CD4-positive, alpha-beta T cell treated with Interleukin-21 for 1 hour (primary cell): ENCODE measurements around the gene TM6SF1.
A peak's percentile ranks its signal among the peaks of the same experiment; 100 is the strongest.
"Not testable (repeated sequence)": the region's sequence is repeated elsewhere in the genome, so short reads cannot be mapped to it uniquely, and the experiment has no call there.

Experiments used
- DNase-seq: peaks from one replicate; pipeline ENCODE4 v3.0.0-alpha.2; 2020

Gene TM6SF1

DNA sequence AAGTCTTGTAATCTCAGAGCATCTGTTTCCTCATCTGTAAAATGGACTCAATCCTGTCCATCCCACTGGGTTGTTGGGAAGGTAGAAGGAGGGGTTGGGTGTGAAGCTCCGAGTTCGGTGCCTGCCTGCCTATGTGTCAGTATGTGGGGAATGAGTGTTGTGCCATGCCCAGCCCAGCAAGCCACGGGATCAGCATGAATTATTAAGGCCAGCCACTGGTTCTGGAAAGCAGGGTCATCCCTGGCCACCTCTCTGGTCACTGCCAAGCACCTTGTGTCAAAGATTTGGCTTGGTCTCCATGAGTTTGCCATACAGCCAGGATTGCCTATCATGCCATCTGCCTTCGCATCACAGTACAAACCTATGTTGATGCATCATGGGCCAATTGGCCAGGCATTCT lies 11.5 kb downstream of the TM6SF1 start:
- DNase-seq, result no peak

DNA sequence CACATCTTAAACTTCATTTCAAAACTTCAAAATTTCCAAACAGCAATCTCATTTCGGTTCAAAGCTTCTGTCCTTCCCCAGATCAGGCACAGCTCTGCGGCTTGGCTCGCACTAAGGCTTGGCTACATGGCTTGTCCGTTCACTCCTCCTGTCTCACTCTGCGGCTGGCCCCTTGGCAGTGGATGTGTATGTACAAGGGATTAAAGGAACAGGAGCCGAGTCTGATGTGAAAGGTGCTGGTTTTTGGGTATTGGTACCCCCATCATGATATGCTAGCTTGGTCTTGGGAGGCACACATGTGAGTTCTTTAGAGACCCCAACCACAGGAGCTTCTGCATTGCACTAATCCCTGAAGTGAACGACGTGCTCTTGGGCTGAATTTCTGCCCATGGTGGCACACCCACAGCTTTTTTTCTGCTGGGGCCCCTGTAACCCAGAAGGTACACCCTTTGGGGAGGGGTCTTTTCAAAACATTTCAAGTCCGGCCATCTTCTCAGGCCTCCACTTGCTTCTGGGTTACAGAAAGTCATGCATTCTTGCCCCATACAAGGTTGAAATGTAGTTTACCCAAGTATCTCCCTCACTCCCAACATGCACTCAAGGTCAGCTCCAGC lies 12.6 kb downstream of the TM6SF1 start:
- DNase-seq, result no peak

DNA sequence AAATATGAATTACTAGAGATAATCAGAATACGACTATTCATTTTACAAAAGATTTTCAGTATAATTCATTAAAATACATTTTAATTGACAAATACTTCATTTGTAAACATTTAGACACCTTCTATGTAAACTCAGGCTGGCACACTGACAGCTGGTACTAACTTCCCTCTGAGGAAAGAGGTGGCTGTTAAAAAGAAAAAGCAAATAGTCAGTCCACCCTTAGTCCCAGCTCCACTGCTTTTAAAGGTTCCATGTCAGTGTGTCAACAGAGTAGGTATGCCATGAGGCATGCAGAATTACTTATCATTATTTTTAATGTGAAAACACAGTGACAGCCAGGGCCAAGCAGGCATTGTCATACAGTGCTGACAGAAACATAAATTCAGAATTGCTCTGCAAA lies 16.1 kb downstream of the TM6SF1 start:
- DNase-seq, result no peak

DNA sequence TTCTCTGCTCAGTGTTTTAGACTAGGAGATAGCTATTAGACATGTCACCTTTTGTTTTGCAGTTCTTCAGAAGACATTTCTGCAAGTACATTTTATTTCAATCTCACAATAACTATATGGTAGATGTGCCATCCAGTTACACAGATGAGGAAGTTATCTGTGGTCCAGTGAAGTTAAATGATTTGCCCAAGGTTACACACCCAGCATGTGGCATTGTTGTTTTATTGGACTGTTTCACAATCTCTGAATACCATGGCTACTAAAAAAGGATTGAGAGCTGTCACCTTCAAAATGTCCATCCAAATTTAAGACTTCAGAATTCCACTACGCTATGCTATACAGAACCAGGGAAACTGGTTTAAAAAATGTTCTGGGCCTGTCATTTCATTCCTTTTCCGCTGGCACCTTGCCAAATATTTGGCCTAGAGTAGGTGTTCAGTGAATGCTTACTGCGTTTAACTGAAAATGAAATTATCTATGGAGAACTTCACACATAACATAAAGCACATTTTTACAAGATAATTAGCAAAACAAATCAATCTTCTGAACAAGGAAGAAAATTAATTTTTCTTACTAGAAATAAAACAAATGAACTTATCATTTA lies 20.2 kb downstream of the TM6SF1 start:
- DNase-seq, result no peak

DNA sequence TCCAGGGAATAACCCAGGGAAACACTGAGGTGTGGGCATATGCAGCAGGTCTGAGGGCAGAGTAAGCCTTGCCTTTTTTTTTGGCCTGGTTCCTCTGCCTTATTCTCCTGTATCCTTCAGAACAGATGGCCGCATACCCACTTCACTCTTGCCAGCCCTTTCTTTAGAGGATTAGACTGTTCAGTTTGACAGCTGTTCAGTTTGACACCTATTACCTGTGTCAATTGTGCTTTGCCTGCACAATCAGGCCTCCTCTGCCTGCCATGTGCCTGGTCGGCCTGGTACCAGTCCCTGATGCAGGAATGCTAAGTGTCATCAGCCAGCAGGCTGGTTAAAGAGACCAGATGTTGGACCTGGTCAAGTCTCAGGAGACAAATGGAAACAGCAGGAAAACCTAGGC lies 22.3 kb downstream of the TM6SF1 start:
- DNase-seq, result no peak

DNA sequence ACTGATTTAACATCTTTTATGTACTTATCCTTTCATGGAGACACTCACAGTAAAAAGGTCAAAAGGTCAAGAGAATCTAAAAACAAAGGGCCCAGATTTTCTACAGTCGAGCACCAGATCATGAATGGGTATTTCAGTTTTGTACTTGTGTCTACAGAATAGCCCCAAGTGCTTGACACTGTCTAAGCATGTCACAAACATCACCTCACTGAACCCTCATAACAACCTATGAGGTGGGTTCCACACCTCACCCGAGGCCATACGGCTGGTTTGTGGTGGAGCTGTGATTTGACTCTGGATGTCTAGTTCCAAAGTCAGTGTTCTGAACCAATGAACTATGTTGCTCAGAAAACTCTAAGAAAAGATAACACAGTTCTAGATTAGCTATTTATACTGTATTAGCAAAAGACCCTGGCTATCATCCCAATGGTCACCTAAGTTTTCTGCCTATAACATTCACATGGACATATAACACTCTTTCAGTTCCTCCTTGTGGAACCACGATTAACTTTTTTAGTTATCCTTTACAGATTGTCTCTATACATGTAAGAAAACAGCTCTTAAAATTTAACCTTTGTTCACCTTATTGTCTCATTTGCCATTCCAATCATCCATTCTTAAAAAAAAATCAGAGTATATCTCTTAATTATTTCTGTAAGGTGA lies 25.5 kb downstream of the TM6SF1 start:
- DNase-seq, result no peak

DNA sequence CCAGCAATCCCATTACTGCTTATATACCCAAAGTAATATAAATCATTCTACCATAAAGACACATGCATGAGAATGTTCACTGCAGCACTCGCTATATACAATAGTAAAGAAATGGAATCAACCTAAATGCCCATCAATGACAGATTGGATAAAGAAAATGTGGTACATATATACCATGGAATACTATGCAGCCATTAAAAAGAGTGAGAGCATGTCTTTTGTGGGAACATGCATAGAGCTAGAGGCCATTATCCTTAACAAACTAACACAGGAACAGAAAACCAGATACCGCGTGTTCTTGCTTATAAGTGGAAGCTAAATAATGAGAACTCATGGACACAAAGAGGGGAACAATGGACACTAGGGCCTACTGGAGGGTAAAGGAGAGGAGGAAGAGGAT lies 34.7 kb downstream of the TM6SF1 start:
- not testable (repeated sequence) for DNase-seq

DNA sequence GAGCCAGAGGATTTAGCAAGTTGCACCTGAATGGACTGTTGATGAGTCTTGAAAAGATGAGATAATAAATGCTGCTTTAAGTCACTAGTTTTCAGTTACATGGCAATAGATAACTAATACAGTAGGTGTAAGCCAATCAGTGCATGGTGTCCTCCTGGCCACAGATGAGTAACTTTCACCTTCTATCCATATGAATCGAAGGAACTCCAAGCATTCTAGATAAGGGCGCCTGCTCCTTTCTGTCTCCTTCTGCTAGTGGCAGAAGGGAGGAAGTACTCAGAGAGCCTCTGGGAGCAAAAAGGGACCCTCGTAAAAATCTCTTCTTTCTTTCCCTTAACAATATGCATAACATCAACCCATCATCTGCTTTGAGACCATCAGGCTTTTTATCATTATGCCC lies 37.3 kb downstream of the TM6SF1 start:
- DNase-seq, result no peak

DNA sequence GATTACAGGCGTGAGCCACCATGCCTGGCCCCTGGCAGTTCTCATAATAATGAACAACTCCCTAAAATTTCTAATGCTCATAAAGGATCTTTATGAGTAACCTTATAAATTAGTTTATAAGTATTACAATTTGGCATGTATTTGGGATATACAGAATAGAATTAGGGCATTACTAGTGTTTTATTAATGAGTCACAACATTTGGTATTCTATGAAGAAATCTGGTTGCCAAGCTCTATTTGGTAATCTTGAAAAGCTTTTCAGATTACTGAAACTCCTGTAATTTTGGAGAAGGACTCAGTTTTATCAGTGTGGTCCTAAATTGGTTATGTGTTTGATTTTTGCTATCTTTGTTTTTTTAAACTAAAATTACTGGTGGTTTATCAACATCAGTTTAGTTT lies 45.8 kb downstream of the TM6SF1 start:
- no peak for DNase-seq

DNA sequence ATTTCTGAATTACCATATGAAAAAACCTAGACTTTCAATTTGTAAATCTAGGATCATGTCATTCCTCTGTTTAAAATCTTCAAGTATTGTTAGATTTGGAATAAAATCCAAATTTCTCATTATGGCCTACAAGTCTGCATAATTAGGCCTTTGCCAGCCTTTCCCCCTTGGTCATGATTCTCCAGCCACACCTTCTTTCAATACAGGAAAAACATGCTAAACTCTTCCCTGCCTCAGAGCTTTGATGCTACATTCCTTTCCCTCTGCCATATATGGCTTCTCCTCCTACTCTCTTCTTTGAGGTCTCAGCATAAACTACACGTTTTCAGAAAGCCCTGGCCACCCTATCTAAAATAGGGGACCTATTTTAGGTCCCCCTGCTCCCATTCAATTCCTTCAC lies 48.5 kb downstream of the TM6SF1 start:
- DNase-seq, result no peak

DNA sequence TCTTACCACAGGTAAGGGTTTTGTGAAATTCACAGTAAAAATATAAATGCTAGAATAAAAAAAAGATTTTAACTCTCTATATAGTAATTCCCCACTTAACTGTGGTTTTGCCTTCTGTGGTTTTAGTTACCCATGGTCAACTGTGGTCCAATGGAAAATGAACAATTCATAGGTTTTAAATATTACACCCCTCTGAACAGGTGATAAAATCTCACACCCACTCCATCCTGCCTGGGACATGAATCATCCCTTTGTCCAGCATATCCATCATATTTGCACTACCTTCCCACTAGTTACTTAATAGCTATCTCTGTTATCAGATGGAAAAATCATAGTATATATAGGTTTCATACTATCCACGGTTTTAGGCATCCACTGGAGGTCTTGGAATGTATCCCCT lies 50.9 kb downstream of the TM6SF1 start:
- no peak for DNase-seq

DNA sequence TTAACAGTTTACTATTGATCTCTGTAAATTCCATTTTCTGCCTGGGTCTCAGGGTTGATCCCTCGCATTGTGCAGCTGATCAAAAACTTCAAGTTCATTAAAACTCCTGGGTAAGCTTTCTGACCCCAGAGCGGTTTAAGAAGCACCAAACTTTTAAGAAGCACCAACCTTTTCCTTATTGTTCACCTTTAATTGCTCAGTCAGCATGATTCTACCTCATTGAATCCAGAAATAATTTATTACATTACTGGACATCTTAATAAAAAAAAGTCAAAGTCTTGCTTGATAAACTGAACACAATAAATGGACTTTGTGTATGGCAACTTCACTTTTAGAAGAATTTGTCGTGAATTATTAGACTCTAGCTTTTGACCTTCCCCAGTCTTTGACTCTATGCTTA lies 53.3 kb downstream of the TM6SF1 start:
- no peak for DNase-seq

DNA sequence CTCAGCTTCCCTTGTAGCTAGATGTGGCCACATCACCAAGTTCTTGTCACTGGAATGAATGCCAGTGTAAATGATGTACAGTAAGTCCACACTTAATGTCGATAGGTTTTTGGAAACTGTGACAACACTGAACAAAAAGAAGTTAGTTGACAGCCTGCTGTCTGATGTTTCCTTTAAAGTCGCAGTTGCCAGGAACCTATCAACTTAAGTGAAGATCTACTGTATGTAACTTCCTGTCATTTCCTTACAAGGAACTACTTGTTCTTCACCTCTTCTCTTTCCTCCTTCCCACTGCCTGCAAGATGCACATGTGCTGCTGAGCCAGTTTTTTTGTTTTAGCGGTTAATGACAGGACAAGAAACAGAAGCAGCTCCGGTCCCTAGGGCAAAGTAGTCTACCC lies 55.6 kb downstream of the TM6SF1 start:
- DNase-seq, result peak; percentile 9

DNA sequence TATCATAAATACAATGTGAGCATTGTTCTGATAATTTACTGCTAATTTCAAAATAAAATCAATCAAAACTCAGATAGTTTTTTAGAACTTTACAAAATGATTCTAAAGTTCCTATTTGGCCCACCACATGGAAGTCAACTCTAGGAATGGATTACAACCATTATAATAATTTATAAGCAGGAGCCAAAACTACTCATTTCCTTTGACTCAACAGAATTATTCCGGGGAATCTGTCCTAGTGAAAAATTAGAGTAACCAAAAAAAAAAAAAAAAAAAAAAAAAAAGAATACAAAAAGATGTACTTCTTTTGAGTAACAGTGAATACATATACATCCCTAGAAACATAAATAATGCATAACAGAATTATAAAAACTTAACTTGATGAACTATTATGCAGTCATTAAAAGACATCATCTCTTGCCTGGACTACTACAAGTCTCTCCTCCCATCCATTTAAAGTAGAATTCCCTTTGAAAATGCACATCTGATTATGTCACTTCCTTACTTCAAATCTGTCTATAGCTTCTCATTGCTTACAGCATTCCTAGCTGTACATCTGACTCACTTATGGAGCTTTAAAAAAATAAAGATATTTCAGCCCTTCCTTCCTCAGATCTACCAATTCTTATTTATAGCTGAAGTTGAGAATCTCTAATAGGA lies 56.8 kb downstream of the TM6SF1 start:
- no peak for DNase-seq

DNA sequence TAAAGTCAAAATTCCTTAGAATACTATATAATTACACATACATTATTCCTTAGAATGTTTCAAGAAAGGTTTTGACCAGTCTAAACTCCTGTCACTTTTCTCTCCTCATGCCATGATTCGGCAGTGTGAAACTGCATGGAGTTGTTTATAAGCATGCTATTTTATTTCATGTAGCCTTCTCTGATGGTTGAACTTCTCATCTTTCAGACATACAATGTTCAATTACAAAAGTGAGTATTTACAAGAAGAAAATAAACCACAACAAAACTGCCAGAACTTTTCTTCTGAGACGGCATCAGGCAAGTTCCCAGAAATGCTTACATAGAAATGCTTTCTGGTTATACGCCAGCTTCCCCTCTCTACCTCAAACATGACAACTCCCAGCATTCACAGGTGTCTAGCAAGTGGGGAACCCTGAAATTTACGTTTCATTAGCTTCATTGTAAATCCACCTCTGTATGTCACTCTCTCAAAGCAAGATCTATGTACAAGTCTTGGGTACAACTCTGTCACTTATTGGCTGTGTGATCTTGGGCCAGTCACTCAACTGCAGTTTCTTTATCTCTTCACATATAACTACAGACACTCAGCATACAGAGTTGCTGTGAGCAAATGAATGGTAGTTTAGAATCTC lies 57.4 kb downstream of the TM6SF1 start:
- peak; percentile 35 for DNase-seq

DNA sequence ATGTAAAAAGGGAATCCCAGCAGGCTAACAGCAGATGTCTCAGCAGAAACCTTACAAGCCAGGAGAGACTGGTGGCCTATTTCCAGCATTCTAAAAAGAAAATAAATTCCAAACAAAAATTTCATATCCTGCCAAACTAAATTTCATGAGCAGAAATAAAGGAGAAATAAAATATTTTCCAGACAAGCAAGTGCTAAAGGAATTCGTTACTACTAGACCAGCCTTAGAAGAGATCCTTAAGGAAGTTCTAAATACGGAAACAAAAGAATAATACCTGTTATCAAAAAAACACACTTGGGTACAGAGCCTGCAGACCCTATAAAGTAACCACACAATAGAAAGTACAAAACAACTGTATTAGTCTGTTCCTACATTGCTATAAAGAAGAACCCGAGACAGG lies 58.8 kb downstream of the TM6SF1 start:
- no peak for DNase-seq

DNA sequence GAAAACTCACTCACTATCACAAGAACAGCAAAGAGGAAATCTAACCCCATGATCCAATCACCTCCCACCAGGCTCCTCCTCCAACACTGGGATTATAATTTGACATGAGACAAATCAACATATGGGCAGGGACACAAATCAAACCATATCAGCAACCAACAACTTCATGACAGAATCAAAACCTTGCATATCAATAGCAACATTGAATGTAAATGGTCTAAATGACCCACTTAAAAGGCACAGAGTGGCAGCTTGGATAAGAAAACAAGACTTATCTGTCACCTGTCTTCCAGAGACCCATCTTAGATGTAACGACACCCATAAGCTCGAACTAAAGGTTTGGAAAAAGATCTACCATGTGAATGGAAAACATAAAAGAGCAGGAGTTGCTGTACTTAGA lies 59.4 kb downstream of the TM6SF1 start:
- DNase-seq, result no peak

DNA sequence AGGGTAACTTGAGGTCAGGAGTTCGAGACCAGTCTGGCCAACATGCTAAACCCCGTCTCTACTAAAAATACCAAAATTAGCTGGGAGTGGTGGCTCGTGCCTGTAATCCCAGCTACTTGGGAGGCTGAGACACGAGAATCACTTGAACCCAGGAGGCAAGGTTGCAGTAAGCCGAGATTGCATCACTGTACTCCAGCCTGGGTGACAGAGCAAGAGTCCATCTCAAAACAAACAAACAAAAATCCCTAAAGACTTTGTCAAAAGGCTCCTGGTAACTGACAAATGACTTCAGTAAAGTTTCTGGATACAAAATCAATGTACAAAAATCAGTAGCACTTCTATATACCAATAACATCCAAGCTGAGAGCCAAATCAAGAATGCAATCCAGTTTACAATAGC lies 62.1 kb downstream of the TM6SF1 start:
- not testable (repeated sequence) for DNase-seq

DNA sequence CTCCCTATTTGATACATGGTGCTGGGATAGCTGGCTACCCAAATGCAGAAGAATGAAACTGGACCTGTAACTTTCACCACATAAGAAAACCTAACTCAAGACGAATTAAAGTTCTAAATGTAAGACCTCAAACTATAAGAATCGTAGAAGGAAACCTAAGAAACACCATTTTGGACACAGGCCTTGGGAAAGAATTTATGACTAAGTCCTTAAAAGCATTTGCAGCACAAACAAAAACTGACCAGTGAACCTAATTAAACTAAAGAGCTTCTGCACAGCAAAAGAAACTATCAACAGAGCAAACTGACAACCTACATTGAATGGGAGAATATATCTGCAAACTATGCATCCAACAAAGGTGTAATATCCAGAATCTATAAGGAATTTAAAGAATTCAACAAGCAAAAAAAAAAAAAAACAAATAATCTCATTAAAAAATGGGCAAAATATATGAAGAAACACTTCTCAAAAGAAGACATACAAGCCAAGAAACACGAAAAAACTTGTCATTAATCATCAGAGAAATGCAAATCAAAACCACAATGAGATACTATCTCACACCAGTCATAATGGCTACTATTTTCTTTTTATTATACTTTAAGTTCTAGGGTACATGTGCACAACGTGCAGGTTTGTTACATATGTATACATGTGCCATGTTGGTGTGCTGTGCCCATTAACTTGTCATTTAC lies 63.2 kb downstream of the TM6SF1 start:
- DNase-seq, result no peak

DNA sequence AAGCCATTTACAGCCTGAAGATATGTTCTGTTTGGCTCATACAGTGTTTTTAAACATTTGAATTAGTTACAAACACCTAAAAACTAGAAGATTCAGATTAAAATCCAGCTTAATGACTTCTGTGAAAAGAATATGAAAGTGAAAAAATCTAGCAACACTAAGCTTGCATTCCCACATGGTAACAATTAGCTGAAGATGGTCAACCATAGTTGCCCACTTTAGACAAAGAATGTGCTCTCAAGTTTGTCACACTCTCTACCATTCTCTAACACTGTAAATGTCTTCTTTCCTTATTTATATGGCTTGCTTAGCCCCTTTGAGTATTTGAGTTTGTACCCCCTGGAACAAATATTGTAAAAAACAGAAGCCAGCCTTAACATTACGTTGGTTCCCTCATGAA lies 67.4 kb downstream of the TM6SF1 start:
- DNase-seq, result no peak

DNA sequence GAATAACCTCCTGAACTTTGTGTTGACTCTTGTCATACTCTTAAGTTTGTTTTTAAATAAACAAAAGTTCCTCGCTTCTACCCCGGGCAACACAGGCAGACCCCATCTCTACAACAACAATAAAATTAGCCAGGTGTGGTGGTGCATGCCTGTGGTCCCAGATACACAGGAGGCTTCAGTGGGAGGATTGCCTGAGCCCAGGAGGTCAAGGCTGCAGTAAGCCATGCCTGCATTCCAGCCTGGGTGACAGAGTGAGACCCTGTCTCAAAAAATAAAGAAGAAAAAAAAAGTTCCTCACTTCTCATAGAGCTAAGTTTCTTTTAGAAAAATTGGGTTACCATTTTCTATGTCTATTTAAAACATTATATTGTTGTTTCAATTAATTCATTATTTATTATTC lies 70.9 kb downstream of the TM6SF1 start:
- no peak for DNase-seq

DNA sequence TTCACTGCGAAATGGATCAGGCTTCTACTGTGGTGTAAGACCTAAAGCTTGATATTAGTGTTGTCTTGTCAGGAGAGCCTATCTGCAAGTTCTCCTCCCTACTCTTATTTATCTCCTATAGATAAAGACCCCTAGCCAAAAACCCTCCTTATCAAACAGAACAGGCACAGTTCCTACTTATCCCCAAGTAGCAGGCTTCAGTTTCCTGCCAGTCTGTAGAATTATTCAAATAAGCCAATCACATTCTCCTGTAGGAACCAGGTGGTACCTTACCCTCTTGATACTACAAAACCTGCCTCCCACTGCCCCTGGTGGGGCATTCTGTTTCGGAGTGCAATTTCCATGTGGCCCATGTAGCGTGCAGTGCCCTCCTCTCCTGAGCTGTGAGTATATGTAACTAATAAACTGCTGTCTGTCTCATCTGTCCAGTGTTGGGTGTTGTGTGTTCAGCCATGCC lies 71.5 kb downstream of the TM6SF1 start:
- no peak for DNase-seq

DNA sequence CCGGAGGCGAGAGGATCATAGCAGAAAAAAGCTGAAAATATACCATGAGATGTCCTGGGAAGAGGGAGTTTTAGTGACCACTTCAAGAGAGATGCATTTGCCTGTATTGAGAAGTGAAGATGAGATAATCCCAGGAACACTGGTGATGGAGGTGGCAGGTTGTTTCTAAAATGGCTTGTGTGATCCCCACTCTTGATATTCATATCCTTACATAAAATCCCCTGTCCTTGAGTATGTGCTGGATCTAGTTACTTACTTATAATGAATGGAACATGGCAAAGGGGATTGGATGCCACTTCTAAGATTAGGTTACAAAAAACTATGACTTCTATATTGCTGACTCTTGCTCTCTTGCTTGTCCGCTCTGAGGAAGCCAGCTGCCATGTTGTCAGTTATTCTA lies 78.1 kb downstream of the TM6SF1 start:
- DNase-seq, result no peak
